ENCODE measurements around the gene MAP4K2. TPM values are rescaled to one million over a fixed set of nuclear protein-coding genes. Genes with fewer than 3 reads are reported as not detected.
A peak's percentile ranks its signal among the peaks of the same experiment; 100 is the strongest.

Gene MAP4K2
- total and polyA plus RNA-seq, 2 of the 13 experiments (the other 11 are each of a cell fraction or from before 2014, with no cell fraction given) = 8.3 to 17.6 TPM

DNA sequence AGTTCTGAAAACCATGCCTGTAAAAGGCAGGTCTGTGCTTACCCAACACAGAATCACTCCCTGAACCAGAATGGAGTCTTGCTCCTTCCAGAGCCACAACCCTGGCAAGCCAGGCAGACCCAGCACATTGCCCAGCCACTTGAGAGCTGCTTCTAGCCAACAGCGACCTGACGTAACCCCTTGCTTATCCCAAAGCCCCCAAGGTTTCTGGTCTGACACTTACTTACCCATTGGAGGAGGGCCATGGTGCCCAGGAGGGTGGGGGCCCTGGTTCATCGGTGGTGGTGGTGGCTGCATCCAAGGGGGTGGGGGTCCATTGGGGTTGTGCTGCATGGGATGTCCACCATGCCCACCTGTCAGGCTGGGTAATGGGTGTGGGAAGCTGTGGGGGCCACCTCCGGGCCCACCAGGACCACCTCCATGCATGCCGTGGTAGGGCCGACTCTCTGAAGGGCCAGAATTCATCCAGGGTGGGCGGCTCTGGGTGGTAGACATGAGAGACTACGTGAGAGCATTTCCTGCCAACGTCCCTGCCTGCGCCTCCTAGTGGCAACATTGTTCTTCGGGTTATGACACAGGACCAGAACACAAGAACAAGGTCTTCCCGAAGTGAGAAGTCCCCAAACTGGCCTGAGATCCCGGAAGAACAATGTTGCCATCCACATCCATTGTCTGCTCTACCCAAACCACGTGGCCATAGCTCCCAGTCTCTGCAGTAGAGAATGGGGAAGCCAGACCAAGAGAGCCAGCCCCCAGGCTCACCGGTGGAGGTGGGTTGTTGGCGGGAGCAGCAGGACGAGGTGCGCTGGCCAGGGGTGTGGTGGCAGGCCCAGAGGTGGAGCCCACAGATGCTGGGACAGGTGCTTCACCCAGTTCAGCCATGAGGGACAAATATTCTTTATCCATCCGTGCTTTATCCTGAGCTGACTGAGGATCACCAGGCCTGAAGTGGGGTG is 35.4 kb downstream of the MAP4K2 start (continued):
- TF ChIP-seq, protein P1, sequence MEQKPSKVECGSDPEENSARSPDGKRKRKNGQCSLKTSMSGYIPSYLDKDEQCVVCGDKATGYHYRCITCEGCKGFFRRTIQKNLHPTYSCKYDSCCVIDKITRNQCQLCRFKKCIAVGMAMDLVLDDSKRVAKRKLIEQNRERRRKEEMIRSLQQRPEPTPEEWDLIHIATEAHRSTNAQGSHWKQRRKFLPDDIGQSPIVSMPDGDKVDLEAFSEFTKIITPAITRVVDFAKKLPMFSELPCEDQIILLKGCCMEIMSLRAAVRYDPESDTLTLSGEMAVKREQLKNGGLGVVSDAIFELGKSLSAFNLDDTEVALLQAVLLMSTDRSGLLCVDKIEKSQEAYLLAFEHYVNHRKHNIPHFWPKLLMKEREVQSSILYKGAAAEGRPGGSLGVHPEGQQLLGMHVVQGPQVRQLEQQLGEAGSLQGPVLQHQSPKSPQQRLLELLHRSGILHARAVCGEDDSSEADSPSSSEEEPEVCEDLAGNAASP (CRISPR knock-in tag; IDR thresholded peaks at IDR 0.05; ENCODE audit: borderline replicate concordance) = no peak
- TF ChIP-seq, protein P2, sequence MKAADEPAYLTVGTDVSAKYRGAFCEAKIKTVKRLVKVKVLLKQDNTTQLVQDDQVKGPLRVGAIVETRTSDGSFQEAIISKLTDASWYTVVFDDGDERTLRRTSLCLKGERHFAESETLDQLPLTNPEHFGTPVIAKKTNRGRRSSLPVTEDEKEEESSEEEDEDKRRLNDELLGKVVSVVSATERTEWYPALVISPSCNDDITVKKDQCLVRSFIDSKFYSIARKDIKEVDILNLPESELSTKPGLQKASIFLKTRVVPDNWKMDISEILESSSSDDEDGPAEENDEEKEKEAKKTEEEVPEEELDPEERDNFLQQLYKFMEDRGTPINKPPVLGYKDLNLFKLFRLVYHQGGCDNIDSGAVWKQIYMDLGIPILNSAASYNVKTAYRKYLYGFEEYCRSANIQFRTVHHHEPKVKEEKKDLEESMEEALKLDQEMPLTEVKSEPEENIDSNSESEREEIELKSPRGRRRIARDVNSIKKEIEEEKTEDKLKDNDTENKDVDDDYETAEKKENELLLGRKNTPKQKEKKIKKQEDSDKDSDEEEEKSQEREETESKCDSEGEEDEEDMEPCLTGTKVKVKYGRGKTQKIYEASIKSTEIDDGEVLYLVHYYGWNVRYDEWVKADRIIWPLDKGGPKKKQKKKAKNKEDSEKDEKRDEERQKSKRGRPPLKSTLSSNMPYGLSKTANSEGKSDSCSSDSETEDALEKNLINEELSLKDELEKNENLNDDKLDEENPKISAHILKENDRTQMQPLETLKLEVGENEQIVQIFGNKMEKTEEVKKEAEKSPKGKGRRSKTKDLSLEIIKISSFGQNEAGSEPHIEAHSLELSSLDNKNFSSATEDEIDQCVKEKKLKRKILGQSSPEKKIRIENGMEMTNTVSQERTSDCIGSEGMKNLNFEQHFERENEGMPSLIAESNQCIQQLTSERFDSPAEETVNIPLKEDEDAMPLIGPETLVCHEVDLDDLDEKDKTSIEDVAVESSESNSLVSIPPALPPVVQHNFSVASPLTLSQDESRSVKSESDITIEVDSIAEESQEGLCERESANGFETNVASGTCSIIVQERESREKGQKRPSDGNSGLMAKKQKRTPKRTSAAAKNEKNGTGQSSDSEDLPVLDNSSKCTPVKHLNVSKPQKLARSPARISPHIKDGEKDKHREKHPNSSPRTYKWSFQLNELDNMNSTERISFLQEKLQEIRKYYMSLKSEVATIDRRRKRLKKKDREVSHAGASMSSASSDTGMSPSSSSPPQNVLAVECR (CRISPR knock-in tag; IDR thresholded peaks at IDR 0.05; ENCODE audit: borderline replicate concordance) = no peak
- TF ChIP-seq, protein P3, sequence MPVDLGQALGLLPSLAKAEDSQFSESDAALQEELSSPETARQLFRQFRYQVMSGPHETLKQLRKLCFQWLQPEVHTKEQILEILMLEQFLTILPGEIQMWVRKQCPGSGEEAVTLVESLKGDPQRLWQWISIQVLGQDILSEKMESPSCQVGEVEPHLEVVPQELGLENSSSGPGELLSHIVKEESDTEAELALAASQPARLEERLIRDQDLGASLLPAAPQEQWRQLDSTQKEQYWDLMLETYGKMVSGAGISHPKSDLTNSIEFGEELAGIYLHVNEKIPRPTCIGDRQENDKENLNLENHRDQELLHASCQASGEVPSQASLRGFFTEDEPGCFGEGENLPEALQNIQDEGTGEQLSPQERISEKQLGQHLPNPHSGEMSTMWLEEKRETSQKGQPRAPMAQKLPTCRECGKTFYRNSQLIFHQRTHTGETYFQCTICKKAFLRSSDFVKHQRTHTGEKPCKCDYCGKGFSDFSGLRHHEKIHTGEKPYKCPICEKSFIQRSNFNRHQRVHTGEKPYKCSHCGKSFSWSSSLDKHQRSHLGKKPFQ (CRISPR knock-in tag; IDR thresholded peaks at IDR 0.05; ENCODE audit: insufficient replicate concordance) = no peak
- TF ChIP-seq, protein P4, sequence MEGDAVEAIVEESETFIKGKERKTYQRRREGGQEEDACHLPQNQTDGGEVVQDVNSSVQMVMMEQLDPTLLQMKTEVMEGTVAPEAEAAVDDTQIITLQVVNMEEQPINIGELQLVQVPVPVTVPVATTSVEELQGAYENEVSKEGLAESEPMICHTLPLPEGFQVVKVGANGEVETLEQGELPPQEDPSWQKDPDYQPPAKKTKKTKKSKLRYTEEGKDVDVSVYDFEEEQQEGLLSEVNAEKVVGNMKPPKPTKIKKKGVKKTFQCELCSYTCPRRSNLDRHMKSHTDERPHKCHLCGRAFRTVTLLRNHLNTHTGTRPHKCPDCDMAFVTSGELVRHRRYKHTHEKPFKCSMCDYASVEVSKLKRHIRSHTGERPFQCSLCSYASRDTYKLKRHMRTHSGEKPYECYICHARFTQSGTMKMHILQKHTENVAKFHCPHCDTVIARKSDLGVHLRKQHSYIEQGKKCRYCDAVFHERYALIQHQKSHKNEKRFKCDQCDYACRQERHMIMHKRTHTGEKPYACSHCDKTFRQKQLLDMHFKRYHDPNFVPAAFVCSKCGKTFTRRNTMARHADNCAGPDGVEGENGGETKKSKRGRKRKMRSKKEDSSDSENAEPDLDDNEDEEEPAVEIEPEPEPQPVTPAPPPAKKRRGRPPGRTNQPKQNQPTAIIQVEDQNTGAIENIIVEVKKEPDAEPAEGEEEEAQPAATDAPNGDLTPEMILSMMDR (CRISPR knock-in tag; IDR thresholded peaks at IDR 0.05) = peak; percentile 77
- TF ChIP-seq SNRNP70 (IDR thresholded peaks at IDR 0.05; ENCODE audit: low read depth, low read length) (no peak), MYNN (CRISPR knock-in tag; IDR thresholded peaks at IDR 0.05; ENCODE audit: low read depth) (no peak), ZNF607 (CRISPR knock-in tag; IDR thresholded peaks at IDR 0.05; ENCODE audit: borderline replicate concordance) (no peak), SALL1 (CRISPR knock-in tag; IDR thresholded peaks at IDR 0.05) (0 out of 2 replicates have a peak, but pooled peaks have one; percentile 13), AGO2 (optimal IDR thresholded peaks at IDR 0.05; ENCODE audit: low read depth, low read length) (peak; percentile 79), HMGA1 (CRISPR knock-in tag; conservative IDR thresholded peaks at IDR 0.05) (no peak), RBM22 (optimal IDR thresholded peaks at IDR 0.05; ENCODE audit: low read length) (peak; percentile 58)
- TF ChIP-seq, protein P5, sequence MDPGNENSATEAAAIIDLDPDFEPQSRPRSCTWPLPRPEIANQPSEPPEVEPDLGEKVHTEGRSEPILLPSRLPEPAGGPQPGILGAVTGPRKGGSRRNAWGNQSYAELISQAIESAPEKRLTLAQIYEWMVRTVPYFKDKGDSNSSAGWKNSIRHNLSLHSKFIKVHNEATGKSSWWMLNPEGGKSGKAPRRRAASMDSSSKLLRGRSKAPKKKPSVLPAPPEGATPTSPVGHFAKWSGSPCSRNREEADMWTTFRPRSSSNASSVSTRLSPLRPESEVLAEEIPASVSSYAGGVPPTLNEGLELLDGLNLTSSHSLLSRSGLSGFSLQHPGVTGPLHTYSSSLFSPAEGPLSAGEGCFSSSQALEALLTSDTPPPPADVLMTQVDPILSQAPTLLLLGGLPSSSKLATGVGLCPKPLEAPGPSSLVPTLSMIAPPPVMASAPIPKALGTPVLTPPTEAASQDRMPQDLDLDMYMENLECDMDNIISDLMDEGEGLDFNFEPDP (CRISPR knock-in tag; conservative IDR thresholded peaks at IDR 0.05) = 0 out of 2 replicates have a peak, but pooled peaks have one; percentile 17
